ENCODE data around the gene PDHA1.

- TF ChIP-seq CTCF (IDR thresholded peaks at IDR 0.05) = peak in 3 of 6 experiments; percentile 7 to 40 (median 19)
- no peak for TF ChIP-seq POLR2A (IDR thresholded peaks at IDR 0.05)
- no peak for TF ChIP-seq POLR2AphosphoS5 (IDR thresholded peaks at IDR 0.05)
- TF ChIP-seq EP300 (IDR thresholded peaks at IDR 0.05) = no peak
Observed at GRCh38 chrX:19334945-19335626, 8.6 kb upstream of the PDHA1 start.
